ENCODE measurements around the gene ADCY5.

- TF ChIP-seq, protein P1, sequence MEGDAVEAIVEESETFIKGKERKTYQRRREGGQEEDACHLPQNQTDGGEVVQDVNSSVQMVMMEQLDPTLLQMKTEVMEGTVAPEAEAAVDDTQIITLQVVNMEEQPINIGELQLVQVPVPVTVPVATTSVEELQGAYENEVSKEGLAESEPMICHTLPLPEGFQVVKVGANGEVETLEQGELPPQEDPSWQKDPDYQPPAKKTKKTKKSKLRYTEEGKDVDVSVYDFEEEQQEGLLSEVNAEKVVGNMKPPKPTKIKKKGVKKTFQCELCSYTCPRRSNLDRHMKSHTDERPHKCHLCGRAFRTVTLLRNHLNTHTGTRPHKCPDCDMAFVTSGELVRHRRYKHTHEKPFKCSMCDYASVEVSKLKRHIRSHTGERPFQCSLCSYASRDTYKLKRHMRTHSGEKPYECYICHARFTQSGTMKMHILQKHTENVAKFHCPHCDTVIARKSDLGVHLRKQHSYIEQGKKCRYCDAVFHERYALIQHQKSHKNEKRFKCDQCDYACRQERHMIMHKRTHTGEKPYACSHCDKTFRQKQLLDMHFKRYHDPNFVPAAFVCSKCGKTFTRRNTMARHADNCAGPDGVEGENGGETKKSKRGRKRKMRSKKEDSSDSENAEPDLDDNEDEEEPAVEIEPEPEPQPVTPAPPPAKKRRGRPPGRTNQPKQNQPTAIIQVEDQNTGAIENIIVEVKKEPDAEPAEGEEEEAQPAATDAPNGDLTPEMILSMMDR (conservative IDR thresholded peaks at IDR 0.05), result no peak
- TF ChIP-seq EZH2 (IDR thresholded peaks at IDR 0.05; ENCODE audit: low read depth), result no peak
These were observed 2.7 kb downstream of the ADCY5 start for GRCh38 chr3:123446210-123446609.
